HepG2 (cell line): Measurements from ENCODE around the gene PLCB4. TPM values are rescaled to one million over a fixed set of nuclear protein-coding genes. Genes with fewer than 3 reads are reported as not detected.

ENCODE experiments used
- ATAC-seq: fragments of 200-7000 bp; cut with Tn5 transposase; 3 replicates; pipeline ENCODE4 v1.9.1; 2020; ENCODE audit warnings: mild to moderate bottlenecking, moderate library complexity
- BruUV-seq: library from RNA; stranded (reverse); fragments of 400-500 nt; replicated peaks from 2 replicates; lab custom pipeline; 2021; lab: Mats Ljungman, UMichigan
- CTCF ChIA-PET: fragments of 300-600 bp; formaldehyde crosslinking; extraction: SDS; loops from one replicate; lab custom pipeline; 2021; ENCODE audit warnings: low total read pairs, inconsistent platforms, low intra/inter-chr PET ratio; lab: Yijun Ruan, JAX
- POLR2A ChIA-PET: fragments of 350-600 bp; sonication (Branson Sonifier 250); formaldehyde crosslinking; loops from one replicate; lab custom pipeline; 2020; ENCODE audit warnings: antibody characterized with exemption, inconsistent platforms; lab: Yijun Ruan, JAX
- DNase-seq: peaks from one replicate; pipeline ENCODE4 v3.0.0-alpha.2; 2015; ENCODE audit warnings: low spot score
- FAIRE-seq: peaks from 3 replicates; lab custom pipeline; 2011; peaks lifted over from hg19 to GRCh38; lab: Jason Lieb, UNC
- H2AFZ ChIP-seq: one replicate; pipeline ENCODE4 v1.6.1; 2011; ENCODE audit warnings: low read length, inconsistent platforms
- H3K27ac ChIP-seq: fragments of 300-600 bp; 3 replicates; pipeline ENCODE4 v1.8.0; 2011; ENCODE audit warnings: mixed run types, mild to moderate bottlenecking, mixed read lengths, low read length, inconsistent platforms; ENCODE audit not compliant: insufficient read depth; ENCODE audit errors: extremely low read length
- H3K27me3 ChIP-seq, 2 experiments: fragments of 200-600 bp in 1 of 2; 2 replicates in 1 of 2; 3 replicates in 1 of 2; pipeline versions ENCODE4 v1.6.0 to v1.8.0; 2011; ENCODE audit warnings: low read length in 2 of 2, mild to moderate bottlenecking in 2 of 2, moderate library complexity in 2 of 2, inconsistent platforms in 1 of 2; ENCODE audit not compliant: insufficient read depth in 2 of 2, control insufficient read depth in 1 of 2
- H3K36me3 ChIP-seq, 2 experiments: fragments of 200-600 bp in 1 of 2; replicated peaks in 1 of 2; 2 replicates in 1 of 2; 3 replicates in 1 of 2; pipeline versions ENCODE4 v1.5.1 to v1.8.0; 2011; ENCODE audit warnings: low read length in 2 of 2, inconsistent platforms in 1 of 2; ENCODE audit not compliant: insufficient read depth in 2 of 2, control insufficient read depth in 1 of 2
- H3K4me1 ChIP-seq: 2 replicates; pipeline ENCODE4 v1.5.1; 2012; ENCODE audit warnings: low read length, inconsistent platforms; ENCODE audit not compliant: insufficient read depth
- H3K4me2 ChIP-seq: 2 replicates; pipeline ENCODE4 v1.6.0; 2011; ENCODE audit warnings: low read depth, low read length, inconsistent platforms
- H3K4me3 ChIP-seq, 3 experiments: fragments of 200-600 bp in 1 of 3; sonication (generic), shearing (Covaris generic) in 1 of 3; replicated peaks in 1 of 3; 2 replicates each; pipeline ENCODE4 v1.5.1; 2011 to 2016; ENCODE audit warnings: low read length in 3 of 3, inconsistent platforms in 2 of 3, low read depth in 2 of 3, mild to moderate bottlenecking in 2 of 3, control low read depth in 1 of 3, mixed read lengths in 1 of 3; ENCODE audit not compliant: insufficient read depth in 1 of 3
- H3K79me2 ChIP-seq: one replicate; pipeline ENCODE4 v1.6.1; 2011; ENCODE audit warnings: low read length, inconsistent platforms; ENCODE audit not compliant: insufficient read depth
- H3K9ac ChIP-seq: 2 replicates; pipeline ENCODE4 v1.6.0; 2011; ENCODE audit warnings: mild to moderate bottlenecking, low read depth, low read length, inconsistent platforms; ENCODE audit not compliant: insufficient read depth
- H3K9me3 ChIP-seq: 2 replicates; pipeline ENCODE4 v1.5.1; 2012; ENCODE audit warnings: mild to moderate bottlenecking, low read length
- H4K20me1 ChIP-seq: 2 replicates; pipeline ENCODE4 v1.6.0; 2011; ENCODE audit warnings: inconsistent platforms, mild to moderate bottlenecking, low read length, moderate library complexity; ENCODE audit not compliant: insufficient read depth
- NFE2L2 ChIP-seq: fragments of 150-350 bp; IDR thresholded peaks from 2 replicates; pipeline ENCODE4 v1.6.1; 2014; ENCODE audit warnings: low read length
- PAWR ChIP-seq: sonication (generic); formaldehyde crosslinking; IDR thresholded peaks from 2 replicates; pipeline ENCODE4 v1.4.0; 2020; ENCODE audit warnings: missing genetic modification reagents, mild to moderate bottlenecking, borderline replicate concordance
- WGBS: methylation state at CpG from one replicate; pipeline ENCODE4 v1.1.6; 2017; ENCODE audit warnings: low lambda C conversion rate; 5-methylcytosine and 5-hydroxymethylcytosine counted together
- in situ Hi-C: cut with HindIII; loops from 2 replicates; pipeline ENCODE4 v1.10.0; 2017; ENCODE audit warnings: low pct_unique_long_range_greater_than_20kb; ENCODE audit not compliant: extremely low pct_ligation_motif_present
- intact Hi-C: fragments of 100-400 bp; cut with micrococcal nuclease; formaldehyde crosslinking; loops from one replicate; pipeline ENCODE4 v1.10.0; 2022; ENCODE audit not compliant: unreplicated experiment
- polyA plus RNA-seq, 8 experiments: library from polyadenylated mRNA; depleted of rRNA in 3 of 8; stranded (reverse) in 7 of 8; unstranded in 1 of 8; fragments of >200 nt; fragmentation: Illumina TruSeq in 4 of 8; extraction: Trizol in 4 of 8; gene quantifications; 2 replicates each; pipeline versions ENCODE4 v1.2.1 to v1.2.3, GENCODE V29; 2011 to 2016; ENCODE audit warnings: low read depth in 4 of 8, missing spikeins in 1 of 8, mixed read lengths in 1 of 8; ENCODE audit not compliant: insufficient read depth in 1 of 8
- total RNA-seq, 5 experiments: library from RNA; depleted of rRNA; stranded (reverse); fragments of >200 nt; fragmentation: Illumina TruSeq; extraction: Trizol; gene quantifications; 2 replicates each; pipeline ENCODE4 v1.2.3, GENCODE V29; 2016; ENCODE audit warnings: low read depth in 1 of 5
- TF ChIP-seq, protein P1 (sequence below): sonication (generic); formaldehyde crosslinking; IDR thresholded peaks from 2 replicates; pipeline ENCODE4 v1.9.0; 2021; ENCODE audit warnings: mild to moderate bottlenecking, missing genetic modification reagents
- TF ChIP-seq, protein P2 (sequence below): sonication (generic); formaldehyde crosslinking; IDR thresholded peaks from 2 replicates; pipeline ENCODE4 v1.8.1; 2022; ENCODE audit warnings: mild to moderate bottlenecking, missing genetic modification reagents

PLCB4 gene
- total and polyA plus RNA-seq, 2 of the 13 experiments (the other 11 are each of a cell fraction or from before 2014, with no cell fraction given), result 0.01 TPM; not detected in 1

DNA sequence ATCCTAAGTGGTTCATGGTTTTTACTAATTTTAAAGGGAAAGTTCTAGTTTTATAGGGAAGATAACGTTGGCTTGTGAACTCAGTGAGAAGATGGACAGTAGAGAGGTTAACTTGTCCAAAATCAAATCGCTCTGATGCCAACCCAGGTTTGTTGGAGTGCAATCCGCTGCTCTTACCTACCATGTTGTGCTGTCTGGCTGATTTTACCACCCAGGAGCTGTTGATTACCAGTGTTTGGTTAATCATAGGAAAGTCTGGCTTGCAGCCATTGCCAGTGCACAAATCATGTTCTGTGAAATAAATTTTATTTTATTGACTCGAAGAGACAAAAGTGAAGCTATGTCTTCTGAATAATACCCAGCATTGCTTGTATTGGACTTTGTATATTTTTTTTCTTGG lies 92.4 kb downstream of the PLCB4 start (continued):
- TF ChIP-seq, protein P1, sequence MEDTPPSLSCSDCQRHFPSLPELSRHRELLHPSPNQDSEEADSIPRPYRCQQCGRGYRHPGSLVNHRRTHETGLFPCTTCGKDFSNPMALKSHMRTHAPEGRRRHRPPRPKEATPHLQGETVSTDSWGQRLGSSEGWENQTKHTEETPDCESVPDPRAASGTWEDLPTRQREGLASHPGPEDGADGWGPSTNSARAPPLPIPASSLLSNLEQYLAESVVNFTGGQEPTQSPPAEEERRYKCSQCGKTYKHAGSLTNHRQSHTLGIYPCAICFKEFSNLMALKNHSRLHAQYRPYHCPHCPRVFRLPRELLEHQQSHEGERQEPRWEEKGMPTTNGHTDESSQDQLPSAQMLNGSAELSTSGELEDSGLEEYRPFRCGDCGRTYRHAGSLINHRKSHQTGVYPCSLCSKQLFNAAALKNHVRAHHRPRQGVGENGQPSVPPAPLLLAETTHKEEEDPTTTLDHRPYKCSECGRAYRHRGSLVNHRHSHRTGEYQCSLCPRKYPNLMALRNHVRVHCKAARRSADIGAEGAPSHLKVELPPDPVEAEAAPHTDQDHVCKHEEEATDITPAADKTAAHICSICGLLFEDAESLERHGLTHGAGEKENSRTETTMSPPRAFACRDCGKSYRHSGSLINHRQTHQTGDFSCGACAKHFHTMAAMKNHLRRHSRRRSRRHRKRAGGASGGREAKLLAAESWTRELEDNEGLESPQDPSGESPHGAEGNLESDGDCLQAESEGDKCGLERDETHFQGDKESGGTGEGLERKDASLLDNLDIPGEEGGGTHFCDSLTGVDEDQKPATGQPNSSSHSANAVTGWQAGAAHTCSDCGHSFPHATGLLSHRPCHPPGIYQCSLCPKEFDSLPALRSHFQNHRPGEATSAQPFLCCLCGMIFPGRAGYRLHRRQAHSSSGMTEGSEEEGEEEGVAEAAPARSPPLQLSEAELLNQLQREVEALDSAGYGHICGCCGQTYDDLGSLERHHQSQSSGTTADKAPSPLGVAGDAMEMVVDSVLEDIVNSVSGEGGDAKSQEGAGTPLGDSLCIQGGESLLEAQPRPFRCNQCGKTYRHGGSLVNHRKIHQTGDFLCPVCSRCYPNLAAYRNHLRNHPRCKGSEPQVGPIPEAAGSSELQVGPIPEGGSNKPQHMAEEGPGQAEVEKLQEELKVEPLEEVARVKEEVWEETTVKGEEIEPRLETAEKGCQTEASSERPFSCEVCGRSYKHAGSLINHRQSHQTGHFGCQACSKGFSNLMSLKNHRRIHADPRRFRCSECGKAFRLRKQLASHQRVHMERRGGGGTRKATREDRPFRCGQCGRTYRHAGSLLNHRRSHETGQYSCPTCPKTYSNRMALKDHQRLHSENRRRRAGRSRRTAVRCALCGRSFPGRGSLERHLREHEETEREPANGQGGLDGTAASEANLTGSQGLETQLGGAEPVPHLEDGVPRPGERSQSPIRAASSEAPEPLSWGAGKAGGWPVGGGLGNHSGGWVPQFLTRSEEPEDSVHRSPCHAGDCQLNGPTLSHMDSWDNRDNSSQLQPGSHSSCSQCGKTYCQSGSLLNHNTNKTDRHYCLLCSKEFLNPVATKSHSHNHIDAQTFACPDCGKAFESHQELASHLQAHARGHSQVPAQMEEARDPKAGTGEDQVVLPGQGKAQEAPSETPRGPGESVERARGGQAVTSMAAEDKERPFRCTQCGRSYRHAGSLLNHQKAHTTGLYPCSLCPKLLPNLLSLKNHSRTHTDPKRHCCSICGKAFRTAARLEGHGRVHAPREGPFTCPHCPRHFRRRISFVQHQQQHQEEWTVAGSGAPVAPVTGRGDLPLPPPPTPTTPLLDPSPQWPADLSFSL (CRISPR knock-in tag), result no peak
- TF ChIP-seq, protein P2, sequence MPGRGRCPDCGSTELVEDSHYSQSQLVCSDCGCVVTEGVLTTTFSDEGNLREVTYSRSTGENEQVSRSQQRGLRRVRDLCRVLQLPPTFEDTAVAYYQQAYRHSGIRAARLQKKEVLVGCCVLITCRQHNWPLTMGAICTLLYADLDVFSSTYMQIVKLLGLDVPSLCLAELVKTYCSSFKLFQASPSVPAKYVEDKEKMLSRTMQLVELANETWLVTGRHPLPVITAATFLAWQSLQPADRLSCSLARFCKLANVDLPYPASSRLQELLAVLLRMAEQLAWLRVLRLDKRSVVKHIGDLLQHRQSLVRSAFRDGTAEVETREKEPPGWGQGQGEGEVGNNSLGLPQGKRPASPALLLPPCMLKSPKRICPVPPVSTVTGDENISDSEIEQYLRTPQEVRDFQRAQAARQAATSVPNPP (CRISPR knock-in tag), result no peak

DNA sequence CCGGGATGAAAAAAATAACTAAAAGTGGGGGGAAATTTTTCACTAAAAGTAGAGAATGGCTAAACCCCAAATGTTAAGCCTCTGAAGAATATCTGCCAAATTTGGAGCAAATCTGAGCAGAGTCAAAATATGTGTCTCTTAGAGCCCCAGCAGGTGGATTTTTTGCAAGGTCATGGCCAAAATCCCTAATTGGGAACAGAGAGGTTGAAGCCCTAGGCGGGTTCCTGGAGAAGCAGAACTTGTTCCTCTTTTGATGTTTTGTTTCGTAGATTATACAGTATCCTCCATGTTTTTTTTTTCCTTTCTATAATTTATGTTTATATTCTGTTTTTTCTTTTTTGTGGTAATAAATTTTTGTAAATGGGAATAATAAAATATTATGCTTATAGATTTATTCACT lies 94.4 kb downstream of the PLCB4 start:
- ChIA-PET CTCF (no interaction called here), POLR2A (no interaction called here)
- Histone ChIP-seq H3K4me3 (no peak overlapping the region), H3K4me2 (no peak overlapping the region), H2AFZ (no peak overlapping the region), H3K9ac (no peak overlapping the region), H3K79me2 (no peaks in the 10 kb centered on the region), H3K4me1 (no peaks in the 10 kb centered on the region), H3K27me3 (peaks cover 0 to 4% of the 10 kb centered on the region in 2 experiments; a peak in 3 of 5 replicates), H3K36me3 (no peaks in the 10 kb centered on the region), H3K27ac (no peak overlapping the region), H4K20me1 (no peaks in the 10 kb centered on the region), H3K9me3 (no peaks in the 10 kb centered on the region)
- in situ Hi-C loops, result no loop called here
- ATAC-seq (no peak), DNase-seq (no peak), FAIRE-seq (no peak)
- no TSS peak for BruUV-seq
- TF ChIP-seq NFE2L2 (peak; percentile 28; the same call in 1 of the 2 replicates), PAWR (no peak)
- intact Hi-C loops, result no loop called here
- WGBS, result 23% methylated on average over 3 of the region's 3 CpGs
